ENCODE results near the gene POLR2I. TPM values are rescaled to one million over a fixed set of nuclear protein-coding genes. Genes with fewer than 3 reads are reported as not detected.

POLR2I gene
- total and polyA plus RNA-seq, 2 of the 13 experiments (the other 11 are each of a cell fraction or from before 2014, with no cell fraction given): 40.5 to 104 TPM

GRCh38 chr19:36139473-36140303, 25.0 kb upstream of the POLR2I start, which contains the start of gene CAPNS1 (continued):
- peak; percentile 22 for TF ChIP-seq ZNF18 (CRISPR knock-in tag; IDR thresholded peaks at IDR 0.05; ENCODE audit: insufficient replicate concordance)
- TF ChIP-seq ZNF720 (CRISPR knock-in tag; IDR thresholded peaks at IDR 0.05): no peak
- TF ChIP-seq MIER3 (CRISPR knock-in tag; IDR thresholded peaks at IDR 0.05; ENCODE audit: borderline replicate concordance): peak; percentile 93
- TF ChIP-seq E2F1 (CRISPR knock-in tag; IDR thresholded peaks at IDR 0.05): peak; percentile 60; the same call in 1 of the 2 replicates
- 0 out of 2 replicates have a peak, but pooled peaks have one; percentile 33 for TF ChIP-seq REL (CRISPR knock-in tag; conservative IDR thresholded peaks at IDR 0.05)
- TF ChIP-seq HIC2 (CRISPR knock-in tag; IDR thresholded peaks at IDR 0.05; ENCODE audit: low read depth): peak; percentile 53; the same call in 1 of the 2 replicates
- TF ChIP-seq SP2 (CRISPR knock-in tag; IDR thresholded peaks at IDR 0.05): peak; percentile 19; the same call in 1 of the 2 replicates
- peak; percentile 78; the same call in 1 of the 2 replicates for TF ChIP-seq NCOA5 (CRISPR knock-in tag; IDR thresholded peaks at IDR 0.05)
- peak; percentile 43; the same call in 1 of the 2 replicates for TF ChIP-seq ZNF501 (CRISPR knock-in tag; IDR thresholded peaks at IDR 0.05)
- peak; percentile 67 for TF ChIP-seq ZNF605 (CRISPR knock-in tag; IDR thresholded peaks at IDR 0.05)
- TF ChIP-seq ZMYM4 (CRISPR knock-in tag; IDR thresholded peaks at IDR 0.05): peak; percentile 92
- TF ChIP-seq ZNF343 (CRISPR knock-in tag; IDR thresholded peaks at IDR 0.05): 0 out of 2 replicates have a peak, but pooled peaks have one; percentile 64
- peak; percentile 29; the same call in 1 of the 2 replicates for TF ChIP-seq ZBTB3 (CRISPR knock-in tag; IDR thresholded peaks at IDR 0.05; ENCODE audit: borderline replicate concordance, low read depth)
- 0 out of 2 replicates have a peak, but pooled peaks have one; percentile 67 for TF ChIP-seq ZNF224 (CRISPR knock-in tag; IDR thresholded peaks at IDR 0.05)
- TF ChIP-seq GFI1 (CRISPR knock-in tag; IDR thresholded peaks at IDR 0.05; ENCODE audit: borderline replicate concordance): peak; percentile 45; the same call in 1 of the 2 replicates
- peak; percentile 91; the same call in 1 of the 2 replicates for TF ChIP-seq NFKB2 (CRISPR knock-in tag; IDR thresholded peaks at IDR 0.05; ENCODE audit: borderline replicate concordance)
- TF ChIP-seq THAP9 (CRISPR knock-in tag; IDR thresholded peaks at IDR 0.05; ENCODE audit: borderline replicate concordance): peak; percentile 68; the same call in 1 of the 2 replicates
